GM18909 (cell line): Measurements from ENCODE around the gene NOXA1.

Experiments used
- ATAC-seq: cut with Tn5 transposase; IDR thresholded peaks from one replicate; pipeline ENCODE4 v1.9.1; 2021; ENCODE audit warnings: mild to moderate bottlenecking; ENCODE audit not compliant: unreplicated experiment, poor library complexity

NOXA1 gene

DNA sequence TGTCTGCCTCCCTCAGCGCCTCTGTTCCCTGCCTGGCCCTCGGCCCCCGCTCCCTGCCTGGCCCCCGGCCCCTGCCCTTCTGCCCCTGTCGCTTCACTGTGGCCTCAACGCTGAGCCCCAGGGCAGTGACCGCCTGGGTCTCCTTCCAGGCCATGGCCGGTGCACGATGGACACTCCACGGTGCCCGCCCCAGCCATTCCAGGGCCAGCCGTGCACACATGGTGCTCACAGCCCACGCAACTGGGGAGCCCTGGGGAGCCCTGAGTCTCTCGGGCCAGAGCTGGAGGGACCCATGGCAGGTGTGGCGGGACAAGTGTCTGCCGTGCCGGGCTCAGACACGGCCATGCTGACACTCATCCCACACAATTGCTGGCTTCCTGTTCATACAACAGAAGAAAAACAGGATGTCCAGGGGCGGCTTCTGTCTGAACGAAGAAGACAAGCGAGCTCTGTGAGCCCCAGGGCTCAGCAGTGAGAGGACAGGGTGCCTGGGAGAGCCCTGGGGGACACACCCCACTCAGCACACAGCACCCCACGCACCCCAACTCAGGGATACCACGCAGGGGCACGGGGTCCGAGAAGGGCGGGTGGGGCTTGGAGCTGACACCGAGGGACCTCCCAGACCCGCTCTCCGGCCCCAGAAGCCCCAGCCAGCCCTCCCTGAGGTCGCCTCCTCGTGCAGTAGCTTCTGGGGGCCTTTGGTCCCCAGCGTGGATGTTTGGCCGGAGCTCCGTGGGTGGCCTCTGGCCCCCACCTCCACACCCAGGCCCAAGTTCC, 35.9 kb upstream of the NOXA1 start:
- ATAC-seq = no peak

DNA sequence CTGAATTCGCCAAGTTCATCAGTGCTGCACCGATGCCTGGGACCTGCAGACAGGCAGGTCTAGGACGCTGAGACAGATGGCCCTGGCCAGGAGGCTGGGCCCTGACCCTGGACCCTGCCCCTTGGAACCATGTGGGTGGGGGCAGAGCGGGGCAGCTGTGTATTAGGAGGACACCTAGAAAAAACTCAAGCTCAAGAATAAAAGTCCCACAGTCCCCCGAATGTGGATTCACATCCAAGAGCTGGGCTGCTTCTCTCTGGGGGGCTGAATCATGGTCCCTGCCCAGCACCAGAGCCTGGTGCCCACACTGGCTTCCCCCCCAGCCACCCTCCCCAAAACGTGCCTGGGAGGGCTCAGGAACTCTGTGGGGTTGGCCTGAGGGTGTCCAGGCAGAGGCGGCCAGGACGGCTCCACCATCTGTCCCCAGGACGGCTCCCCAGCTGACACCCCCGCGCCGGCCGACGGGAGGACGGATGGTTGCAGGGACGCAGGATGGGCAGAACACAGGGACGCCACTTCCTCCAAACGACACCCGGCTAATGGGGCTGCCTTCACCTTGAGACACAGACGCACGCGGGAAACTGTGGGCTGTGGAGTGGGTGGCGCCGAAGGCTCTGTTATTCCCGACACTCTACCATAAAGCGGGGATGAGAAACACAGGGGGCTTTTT, 35.2 kb upstream of the NOXA1 start:
- ATAC-seq = no peak

GRCh38 chr9:137388589-137389427, 34.4 kb upstream of the NOXA1 start:
- ATAC-seq = no peak

DNA sequence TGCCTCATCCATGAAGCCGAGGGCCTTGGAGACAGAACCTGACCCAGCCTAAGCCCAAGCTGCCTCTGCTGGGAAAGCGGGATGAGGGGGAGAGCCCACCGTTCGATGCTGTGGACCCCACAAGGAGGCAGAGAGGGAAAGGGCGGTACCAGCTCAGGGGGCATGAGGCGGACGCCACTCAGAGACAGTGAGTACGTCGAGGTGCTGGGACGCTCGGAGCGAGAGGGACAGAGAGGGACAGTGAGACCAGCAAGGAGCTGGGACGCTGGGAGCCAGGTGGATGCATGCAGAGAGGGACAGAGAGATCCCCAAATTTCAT, 33.8 kb upstream of the NOXA1 start:
- no peak for ATAC-seq

GRCh38 chr9:137390553-137391410, 32.4 kb upstream of the NOXA1 start:
- ATAC-seq = no peak

GRCh38 chr9:137391411-137391754, 31.8 kb upstream of the NOXA1 start:
- no peak for ATAC-seq

- no peak for ATAC-seq
Measured at GRCh38 chr9:137392232-137393007, 30.8 kb upstream of the NOXA1 start.

DNA sequence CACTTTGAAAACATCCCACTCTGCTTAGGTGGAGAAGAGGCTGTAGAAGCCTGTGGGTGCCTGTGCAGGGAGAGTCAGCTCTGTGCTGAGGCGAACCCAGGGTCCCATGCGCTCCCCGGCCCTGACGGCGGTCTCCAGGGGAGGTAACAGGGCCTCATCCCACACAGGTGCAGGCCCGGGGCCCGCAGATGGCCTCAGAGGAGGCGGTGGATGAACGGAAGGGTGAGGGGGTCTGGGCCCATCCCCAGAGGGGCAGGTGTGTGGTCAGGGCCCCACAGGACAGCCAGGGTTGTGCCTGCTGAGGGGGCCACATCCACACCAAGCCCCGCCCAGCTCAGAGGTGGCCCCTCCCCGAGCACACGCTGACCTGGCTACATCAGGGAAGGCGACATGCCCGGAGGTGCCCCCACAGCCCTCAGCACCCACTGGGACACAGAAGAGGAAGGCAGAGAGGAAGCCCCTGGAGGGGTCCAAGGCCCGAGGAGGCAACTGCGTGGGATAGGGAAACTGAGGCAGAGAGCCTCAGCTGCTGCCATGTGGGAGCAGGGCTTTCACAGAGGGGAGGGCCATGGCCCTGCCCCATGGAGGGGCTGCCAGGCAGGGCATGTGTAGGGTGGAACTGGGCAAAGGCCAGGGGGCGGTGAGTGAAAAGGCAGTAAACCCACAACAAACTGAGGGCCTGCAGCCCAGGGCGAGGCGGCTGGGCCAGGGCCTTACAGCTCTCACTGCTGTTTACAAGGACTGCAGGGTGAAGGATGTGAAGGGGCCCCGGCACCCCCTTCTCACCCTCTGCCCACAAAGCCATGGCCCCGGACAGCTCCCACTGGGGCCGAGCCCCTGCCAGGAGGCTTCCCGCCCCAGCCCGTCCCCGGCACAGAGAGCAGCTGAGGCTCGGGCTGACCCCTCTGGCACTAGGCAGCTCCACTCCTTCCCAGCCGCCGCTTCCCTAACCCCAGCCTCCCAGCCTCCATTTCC, 29.7 kb upstream of the NOXA1 start:
- ATAC-seq = no peak

DNA sequence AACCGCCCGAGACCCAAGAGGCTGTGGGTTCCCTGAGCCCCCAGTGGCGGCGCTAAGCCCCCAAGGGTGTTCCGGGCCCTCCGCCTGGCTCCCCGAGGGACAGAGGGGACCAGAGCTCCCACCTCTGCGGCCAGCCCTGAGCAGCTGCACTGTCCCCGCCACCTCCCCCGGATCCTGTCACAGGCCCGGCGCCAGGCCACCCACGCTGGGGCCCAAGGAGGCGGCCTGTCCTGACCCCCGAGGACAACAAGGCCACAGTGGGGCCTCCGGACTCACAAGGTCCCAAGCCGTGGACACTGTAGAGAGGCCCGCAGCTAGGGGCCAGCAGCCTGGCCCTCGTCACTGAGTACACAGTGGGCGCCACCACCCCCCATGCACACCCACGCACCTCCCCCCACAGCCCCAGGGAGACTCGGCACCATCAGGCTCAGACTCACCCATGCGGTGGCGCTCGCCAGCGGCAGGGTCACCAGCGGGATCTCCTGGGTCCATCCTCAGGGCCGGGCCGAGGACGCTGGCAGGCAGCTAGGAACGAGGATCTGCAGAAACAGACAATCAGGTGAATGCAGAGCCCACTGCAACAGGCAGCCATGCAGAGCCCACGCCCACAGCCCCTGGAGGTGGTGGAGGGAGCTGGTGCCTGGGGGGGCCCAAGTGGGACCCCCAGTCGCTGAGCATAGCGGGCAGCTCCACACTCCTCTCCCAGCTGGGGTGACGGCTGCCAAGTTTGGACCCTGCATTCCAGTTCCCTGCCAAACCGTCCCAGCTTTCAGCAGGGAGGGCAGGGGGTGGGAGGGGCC, 28.1 kb upstream of the NOXA1 start:
- ATAC-seq = no peak

GRCh38 chr9:137395666-137396010, 27.6 kb upstream of the NOXA1 start:
- no peak for ATAC-seq

GRCh38 chr9:137396227-137396626, 27.0 kb upstream of the NOXA1 start:
- ATAC-seq = no peak

DNA sequence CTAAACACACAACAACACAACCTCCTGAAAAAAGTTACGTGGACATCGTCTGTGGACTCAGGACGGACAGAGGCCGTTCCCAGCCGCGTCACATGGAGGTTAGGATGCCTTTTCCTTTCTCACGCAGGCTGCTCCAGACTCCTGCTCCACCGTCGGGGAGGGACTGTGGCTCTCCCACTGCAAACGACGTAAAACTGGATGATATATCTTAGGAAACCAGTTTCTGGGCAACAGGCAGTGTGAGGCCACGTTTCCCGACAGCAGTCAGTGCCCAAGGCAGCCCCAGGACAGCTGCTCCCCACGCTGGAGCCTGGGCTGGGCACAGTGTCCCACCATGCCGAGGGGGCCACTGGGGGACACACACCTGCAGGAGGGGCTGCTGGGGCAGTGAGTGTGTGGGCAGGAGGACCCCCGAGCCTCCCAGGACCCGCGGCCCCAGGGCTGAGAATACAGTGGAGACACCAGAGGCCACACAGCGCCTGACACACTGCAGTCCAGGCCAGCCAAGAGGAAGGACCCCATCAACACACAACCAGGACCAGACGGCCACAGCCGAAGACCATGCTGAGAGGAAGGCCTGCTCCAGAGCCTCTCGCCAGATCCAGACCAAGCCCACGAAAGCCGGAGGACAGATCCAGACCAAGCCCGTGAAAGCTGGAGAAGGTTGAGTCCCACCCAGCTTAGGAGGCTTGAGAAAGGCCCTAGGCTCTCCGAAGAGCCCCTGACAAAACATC, 26.4 kb upstream of the NOXA1 start:
- no peak for ATAC-seq

- ATAC-seq = no peak
Measured at GRCh38 chr9:137397675-137398423, 25.3 kb upstream of the NOXA1 start.

DNA sequence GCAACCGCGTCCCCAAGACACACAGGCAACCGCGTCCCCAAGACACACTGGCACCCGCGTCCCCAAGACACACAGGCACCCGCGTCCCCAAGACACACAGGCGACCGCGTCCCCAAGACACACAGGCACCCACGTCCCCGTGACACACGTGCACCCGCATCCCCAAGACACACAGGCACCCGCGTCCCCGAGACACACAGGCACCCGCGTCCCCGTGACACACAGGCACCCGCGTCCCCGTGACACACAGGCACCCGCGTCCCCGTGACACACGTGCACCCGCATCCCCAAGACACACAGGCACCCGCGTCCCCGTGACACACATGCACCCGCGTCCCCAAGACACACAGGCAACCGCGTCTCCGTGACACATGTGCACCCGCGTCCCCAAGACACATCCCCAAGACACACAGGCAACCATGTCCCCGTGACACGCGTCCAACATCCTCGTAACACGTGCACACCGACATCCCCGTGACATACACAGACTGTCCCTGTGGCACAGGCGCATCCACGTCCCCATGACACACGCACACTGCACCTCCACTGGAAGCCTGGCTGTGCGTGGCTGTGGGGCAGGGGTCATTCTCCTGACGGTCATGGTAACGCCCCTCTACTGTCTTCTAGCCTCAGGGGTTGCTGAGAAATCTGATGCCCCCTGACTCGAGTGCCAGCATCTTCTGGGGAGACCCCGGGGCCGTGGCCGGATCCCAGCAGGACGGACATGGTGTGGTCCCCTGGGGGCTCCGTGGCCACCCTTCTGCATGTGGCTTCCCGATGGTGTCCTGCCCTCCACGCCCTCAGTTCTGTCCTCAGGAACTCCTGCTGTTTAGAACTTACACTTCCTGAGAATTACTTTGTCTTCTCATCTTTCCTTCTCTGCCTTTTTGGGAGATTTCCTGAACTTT, 24.4 kb upstream of the NOXA1 start:
- no peak for ATAC-seq

DNA sequence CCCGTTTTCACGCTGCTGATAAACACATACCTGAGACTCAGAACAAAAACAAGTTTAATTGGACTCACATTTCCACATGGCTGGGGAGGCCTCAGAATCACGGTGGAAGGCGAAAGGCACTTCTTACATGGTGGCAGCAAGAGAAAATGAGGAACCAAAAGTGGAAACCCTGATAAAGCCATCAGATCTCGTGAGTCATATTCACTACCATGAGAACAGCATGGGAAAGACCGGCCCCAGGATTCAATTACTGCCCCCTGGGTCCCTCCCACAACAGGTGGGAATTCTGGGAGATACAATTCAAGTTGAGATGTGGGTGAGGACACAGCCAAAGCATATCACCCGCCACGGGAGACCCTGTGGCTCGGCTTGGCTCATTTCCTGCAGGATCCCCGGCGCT, 20.4 kb upstream of the NOXA1 start:
- ATAC-seq = no peak

DNA sequence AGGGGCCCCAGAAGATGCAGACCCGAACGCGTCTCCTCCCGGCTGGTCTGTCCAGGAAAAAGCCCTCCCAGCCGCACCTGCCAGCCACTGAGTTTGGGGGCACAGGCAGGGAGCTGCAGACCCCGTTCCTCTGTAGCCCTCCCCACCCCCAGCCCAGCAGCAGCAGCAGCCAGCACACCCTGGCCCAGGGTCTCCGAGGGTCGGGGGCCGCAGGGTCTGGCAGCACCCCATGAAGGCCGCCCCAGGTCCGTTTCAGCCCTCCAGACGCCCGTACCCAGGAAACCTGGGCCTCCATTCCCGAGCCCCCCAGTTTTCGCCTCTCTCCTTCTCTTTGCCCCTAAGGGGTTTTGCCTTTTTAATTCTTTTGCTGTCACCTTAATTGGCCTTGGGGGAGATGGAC, 19.9 kb upstream of the NOXA1 start:
- ATAC-seq = no peak
